Measurements from ENCODE around the gene SPRR2E. TPM values are rescaled to one million over a fixed set of nuclear protein-coding genes. Genes with fewer than 3 reads are reported as not detected.

SPRR2E gene
- total and polyA plus RNA-seq, 2 experiments from 2014 or later = not detected

GRCh38 chr1:153072806-153073726 is 21.3 kb downstream of the SPRR2E start:
- no peak for DNase-seq (ENCODE audit: low spot score)
- Histone ChIP-seq H3K9me3 (ENCODE audit: low read depth) (no peaks in the 10 kb centered on the region), H3K4me3 (no peak overlapping the region), H2AFZ (no peak overlapping the region), H4K20me1 (ENCODE audit: insufficient read depth, poor library complexity, severe bottlenecking) (no peaks in the 10 kb centered on the region), H3K4me1 (ENCODE audit: insufficient read depth) (no peaks in the 10 kb centered on the region), H3K9me2 (replicated peaks; ENCODE audit: insufficient read depth) (no peaks in the 10 kb centered on the region), H3K27ac (no peak overlapping the region), H3K79me2 (no peaks in the 10 kb centered on the region), H3K36me3 (replicated peaks; ENCODE audit: insufficient read depth, low read depth) (no peaks in the 10 kb centered on the region), H3K4me2 (no peak overlapping the region), H3K27me3 (no peaks in the 10 kb centered on the region)
- no peak for TF ChIP-seq EZH2 (IDR thresholded peaks at IDR 0.05; ENCODE audit: borderline replicate concordance)
- no peak for TF ChIP-seq CTCF (IDR thresholded peaks at IDR 0.05; ENCODE audit: poor library complexity)
- no peak for TF ChIP-seq EZH2phosphoT487 (IDR thresholded peaks at IDR 0.05; ENCODE audit: low read depth, severe bottlenecking, unreplicated experiment)
- WGBS (ENCODE audit: low lambda C conversion rate, missing lambda C conversion rate) = 58% methylated on average over 5 of the region's 5 CpGs

- Histone ChIP-seq H3K9me3 (ENCODE audit: low read depth) (no peaks in the 10 kb centered on the region), H3K4me1 (ENCODE audit: insufficient read depth) (no peaks in the 10 kb centered on the region), H3K27me3 (no peaks in the 10 kb centered on the region), H3K4me3 (no peak within 1 kb of the TSS), H3K9me2 (replicated peaks; ENCODE audit: insufficient read depth) (no peaks in the 10 kb centered on the region), H4K20me1 (ENCODE audit: insufficient read depth, poor library complexity, severe bottlenecking) (no peaks in the 10 kb centered on the region), H3K4me2 (no peak within 1 kb of the TSS), H3K27ac (no peak within 1 kb of the TSS), H2AFZ (no peak within 1 kb of the TSS), H3K79me2 (no peaks in the 10 kb centered on the region), H3K36me3 (replicated peaks; ENCODE audit: insufficient read depth, low read depth) (no peaks in the 10 kb centered on the region)
- 43% methylated on average over 2 of the region's 2 CpGs for WGBS (ENCODE audit: low lambda C conversion rate, missing lambda C conversion rate)
- no peak for TF ChIP-seq EZH2 (IDR thresholded peaks at IDR 0.05; ENCODE audit: borderline replicate concordance)
- TF ChIP-seq EZH2phosphoT487 (IDR thresholded peaks at IDR 0.05; ENCODE audit: low read depth, severe bottlenecking, unreplicated experiment) = no peak
- no peak for TF ChIP-seq CTCF (IDR thresholded peaks at IDR 0.05; ENCODE audit: poor library complexity)
- no peak for DNase-seq (ENCODE audit: low spot score)
Observed at GRCh38 chr1:153071511-153071910, 22.8 kb downstream of the SPRR2E start, which contains the start of gene SPRR2B. SPRR2B (minus strand) TSS chr1:153071611; CDS start chr1:153070839, 772 bp downstream.

GRCh38 chr1:153070243-153070642 is 24.1 kb downstream of the SPRR2E start:
- Histone ChIP-seq H2AFZ (no peak overlapping the region), H3K9me3 (ENCODE audit: low read depth) (no peaks in the 10 kb centered on the region), H3K27ac (no peak overlapping the region), H3K27me3 (no peaks in the 10 kb centered on the region), H3K36me3 (replicated peaks; ENCODE audit: insufficient read depth, low read depth) (no peaks in the 10 kb centered on the region), H3K4me1 (ENCODE audit: insufficient read depth) (no peaks in the 10 kb centered on the region), H3K9me2 (replicated peaks; ENCODE audit: insufficient read depth) (no peaks in the 10 kb centered on the region), H4K20me1 (ENCODE audit: insufficient read depth, poor library complexity, severe bottlenecking) (no peaks in the 10 kb centered on the region), H3K79me2 (no peaks in the 10 kb centered on the region), H3K4me2 (no peak overlapping the region), H3K4me3 (no peak overlapping the region)
- 30% methylated on average over 2 of the region's 2 CpGs for WGBS (ENCODE audit: low lambda C conversion rate, missing lambda C conversion rate)
- DNase-seq (ENCODE audit: low spot score) = no peak
- TF ChIP-seq EZH2phosphoT487 (IDR thresholded peaks at IDR 0.05; ENCODE audit: low read depth, severe bottlenecking, unreplicated experiment) = no peak
- no peak for TF ChIP-seq CTCF (IDR thresholded peaks at IDR 0.05; ENCODE audit: poor library complexity)
- no peak for TF ChIP-seq EZH2 (IDR thresholded peaks at IDR 0.05; ENCODE audit: borderline replicate concordance)
